Measurements from ENCODE around the gene MIER2.
A peak's percentile ranks its signal among the peaks of the same experiment; 100 is the strongest.
"Not testable (repeated sequence)": the region's sequence is repeated elsewhere in the genome, so short reads cannot be mapped to it uniquely, and the experiment has no call there.

Gene MIER2, protein sequence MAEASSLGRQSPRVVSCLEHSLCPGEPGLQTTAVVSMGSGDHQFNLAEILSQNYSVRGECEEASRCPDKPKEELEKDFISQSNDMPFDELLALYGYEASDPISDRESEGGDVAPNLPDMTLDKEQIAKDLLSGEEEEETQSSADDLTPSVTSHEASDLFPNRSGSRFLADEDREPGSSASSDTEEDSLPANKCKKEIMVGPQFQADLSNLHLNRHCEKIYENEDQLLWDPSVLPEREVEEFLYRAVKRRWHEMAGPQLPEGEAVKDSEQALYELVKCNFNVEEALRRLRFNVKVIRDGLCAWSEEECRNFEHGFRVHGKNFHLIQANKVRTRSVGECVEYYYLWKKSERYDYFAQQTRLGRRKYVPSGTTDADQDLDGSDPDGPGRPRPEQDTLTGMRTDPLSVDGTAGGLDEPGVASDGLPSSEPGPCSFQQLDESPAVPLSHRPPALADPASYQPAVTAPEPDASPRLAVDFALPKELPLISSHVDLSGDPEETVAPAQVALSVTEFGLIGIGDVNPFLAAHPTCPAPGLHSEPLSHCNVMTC

DNA sequence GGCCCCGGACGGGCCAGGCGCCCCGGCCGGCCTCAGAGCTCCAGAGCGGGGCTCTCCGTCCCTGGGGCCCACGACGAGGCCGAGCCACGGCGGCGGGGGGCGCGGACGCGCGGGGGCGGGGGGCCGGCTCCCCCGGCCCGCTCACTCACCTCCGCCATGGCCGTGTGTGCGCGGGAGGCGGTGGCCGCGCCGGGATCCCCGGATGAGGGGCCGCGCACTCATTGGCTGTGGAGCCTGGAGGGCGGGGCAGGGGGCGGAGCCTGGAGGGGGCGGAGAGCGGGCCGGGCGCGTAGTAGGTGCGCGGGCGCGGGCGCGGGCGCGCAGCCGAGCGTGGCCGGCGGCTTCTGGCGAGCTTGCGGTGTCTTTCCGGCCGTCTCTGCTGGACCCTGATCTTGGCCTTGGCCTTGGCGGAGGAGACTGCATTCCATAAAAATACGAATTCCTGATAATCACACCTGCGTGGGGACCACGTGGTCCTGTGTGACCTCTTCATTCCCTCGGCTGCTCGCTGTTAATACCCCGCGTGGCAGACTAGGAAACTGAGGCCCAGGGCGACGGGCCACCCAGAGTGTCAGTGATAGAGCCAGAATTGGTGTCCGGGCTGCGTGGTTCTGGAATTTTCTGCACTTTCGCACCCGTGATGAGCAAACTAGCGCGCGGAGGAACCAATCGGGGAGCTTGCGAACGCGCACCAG, at the start of gene MIER2:
MIER2 (minus strand) TSS at position 172 of the 695 bp plus-strand sequence; CDS start at position 158, 14 bp downstream.
- peak; percentile 67 for DNase-seq (ENCODE audit: low spot score)

GRCh38 chr19:393560-393959, 49.0 kb upstream of the MIER2 start:
- not testable (repeated sequence) for DNase-seq (ENCODE audit: low spot score)

- no peak for DNase-seq (ENCODE audit: low spot score)
These were observed 47.9 kb upstream of the MIER2 start for GRCh38 chr19:392375-392970.

DNA sequence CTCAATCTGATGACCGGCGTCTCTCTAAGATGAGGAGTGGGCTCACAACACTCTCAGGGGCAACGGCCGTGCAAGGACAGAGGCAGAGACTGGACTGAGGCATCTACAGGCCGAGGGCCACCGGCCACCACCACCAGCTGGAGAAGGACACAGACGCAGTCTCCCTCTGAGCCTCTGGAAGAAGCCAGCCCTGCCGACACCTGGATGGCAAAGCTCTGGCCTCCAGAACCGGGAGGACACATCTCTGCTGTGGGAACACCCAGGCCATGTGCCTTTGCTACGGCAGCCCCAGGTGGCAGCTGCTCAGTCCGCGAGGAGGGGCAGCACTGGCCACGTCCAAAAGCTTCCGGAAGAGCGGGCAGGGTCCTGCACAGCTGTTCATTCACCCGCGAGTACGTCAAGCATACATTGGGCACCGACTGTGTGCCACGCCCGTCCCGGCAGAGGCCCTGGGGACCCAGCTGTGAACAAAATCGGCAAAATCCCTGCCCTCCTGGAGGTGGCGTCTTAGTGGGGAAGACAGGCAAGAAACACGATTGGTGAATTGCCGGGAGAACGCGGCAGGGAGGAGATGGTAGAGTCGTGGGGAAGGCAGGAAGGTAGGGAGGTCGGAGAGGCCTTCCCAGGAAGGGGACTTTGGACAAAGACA, 47.3 kb upstream of the MIER2 start:
- DNase-seq (ENCODE audit: low spot score), result no peak

DNA sequence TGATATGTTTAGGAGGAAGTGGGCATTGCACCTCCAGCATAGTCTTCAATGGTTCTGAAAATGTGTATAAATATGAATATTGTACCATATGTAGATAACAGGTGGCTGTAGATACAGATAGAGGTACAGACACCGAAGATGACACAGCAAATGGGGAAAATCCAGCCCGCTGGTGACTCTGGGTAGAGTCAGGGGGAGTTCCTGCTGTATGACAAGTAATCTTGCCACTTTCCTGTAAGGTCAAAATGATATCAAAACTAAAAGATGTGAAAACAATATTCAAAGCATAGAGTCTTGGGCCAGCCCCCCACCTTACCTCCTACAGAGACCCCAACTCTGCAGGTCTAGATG, 46.6 kb upstream of the MIER2 start:
- no peak for DNase-seq (ENCODE audit: low spot score)

DNA sequence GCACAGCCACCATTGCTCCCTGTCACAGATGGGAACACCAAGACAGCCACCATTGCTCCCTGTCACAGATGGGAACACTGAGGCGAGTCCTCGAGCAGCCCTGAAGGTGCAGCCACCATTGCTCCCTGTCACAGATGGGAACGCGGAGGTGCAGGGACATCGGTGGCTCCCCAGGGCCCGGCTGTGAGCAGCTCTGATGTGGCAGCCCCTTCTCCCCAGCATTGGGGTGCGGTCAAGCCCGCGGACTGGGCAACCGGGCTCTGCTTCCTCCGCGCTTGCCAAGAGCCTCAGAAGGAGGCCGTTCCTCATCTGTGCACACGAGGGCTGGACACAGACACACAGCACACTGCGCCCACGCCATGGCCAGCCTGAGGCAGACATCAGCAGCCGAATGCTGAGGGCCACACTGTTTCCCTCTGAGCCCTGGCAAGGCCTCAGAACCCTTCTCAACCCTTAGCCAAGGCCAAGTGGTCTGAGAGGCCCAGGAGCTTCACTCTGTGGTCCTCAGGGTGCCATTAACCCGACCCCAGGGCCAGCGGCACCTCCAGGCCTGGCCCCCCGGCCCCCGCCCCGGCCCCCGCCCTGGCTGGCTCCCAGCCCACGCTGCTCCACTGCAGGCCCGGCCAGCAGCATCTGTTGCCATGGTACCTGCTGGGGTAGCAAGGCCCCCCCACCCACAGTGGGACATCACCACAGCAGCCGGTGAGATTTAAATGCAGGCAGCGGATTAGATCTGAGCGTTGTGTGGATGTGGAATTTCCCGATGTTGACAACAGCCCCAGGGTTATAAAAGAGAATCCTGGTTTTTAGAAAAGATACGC, 46.0 kb upstream of the MIER2 start:
- DNase-seq (ENCODE audit: low spot score), result no peak

DNA sequence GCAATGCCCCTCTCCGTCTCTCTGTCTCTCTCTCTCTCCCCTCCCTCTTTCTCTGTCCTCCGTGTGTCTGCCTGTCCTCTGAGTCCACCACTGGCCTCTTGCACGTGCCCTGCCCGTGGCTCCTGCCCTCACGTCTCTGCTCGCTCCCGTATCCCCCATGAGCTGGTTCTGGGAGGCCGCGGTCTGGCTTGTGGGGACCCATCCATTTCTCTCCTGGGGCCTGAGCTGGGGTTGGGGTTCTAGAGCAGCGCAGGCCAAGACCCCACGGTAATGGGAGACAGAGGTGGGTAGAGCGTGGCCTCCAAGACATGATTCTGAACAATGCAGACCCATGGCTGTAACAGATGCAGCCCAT, 45.3 kb upstream of the MIER2 start:
- DNase-seq (ENCODE audit: low spot score), result no peak

DNA sequence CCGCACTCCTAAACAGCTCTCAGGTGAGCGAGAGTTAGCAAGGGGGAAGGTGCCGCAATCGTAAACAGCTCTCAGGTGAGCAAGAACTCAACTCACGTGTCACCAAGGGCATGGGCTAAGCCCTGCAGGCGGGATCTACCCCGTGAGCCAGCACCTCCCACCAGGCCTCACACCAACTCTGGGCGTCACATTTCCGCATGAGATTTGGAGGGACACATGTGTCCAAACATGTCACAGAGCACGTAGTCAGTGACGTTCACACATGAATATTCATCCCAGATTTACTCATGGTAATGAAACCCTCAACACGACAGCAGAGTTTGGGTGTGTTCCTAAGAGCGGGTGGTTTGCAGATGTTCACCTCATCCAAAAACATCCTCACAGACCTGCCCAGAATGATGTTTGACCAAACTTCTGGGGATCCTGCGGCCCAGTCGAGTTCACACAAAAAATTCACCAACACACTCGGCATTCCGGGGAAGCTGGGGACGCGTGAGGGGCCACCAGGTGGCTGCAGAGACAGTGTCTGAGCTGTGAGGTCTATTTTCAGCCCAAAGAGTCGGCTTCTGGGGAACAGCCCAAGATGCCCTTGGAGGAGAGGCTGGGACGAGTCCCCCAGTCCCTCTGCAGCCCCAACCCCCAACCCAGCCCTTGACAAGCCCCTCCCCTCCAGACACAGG, 44.8 kb upstream of the MIER2 start:
- no peak for DNase-seq (ENCODE audit: low spot score)

DNA sequence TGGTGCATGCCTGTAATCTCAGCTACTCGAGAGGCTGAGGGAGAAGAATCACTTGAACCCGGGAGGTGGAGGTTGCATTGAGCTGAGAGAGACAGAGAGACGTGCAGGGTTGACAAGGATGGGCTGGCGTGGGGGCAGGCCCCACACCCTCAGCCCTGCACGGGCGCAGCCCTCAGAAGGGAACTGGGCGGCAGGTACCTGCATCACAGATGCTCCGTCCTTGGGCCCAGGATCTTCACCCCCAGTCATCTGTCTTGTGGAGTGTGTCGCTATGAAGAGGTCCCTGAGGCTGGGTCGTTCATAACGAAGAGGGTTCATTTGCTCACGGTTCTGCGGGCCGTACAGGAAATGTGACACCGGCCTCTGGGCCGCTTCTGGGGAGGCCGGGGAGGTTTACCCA, 44.1 kb upstream of the MIER2 start:
- DNase-seq (ENCODE audit: low spot score), result no peak

GRCh38 chr19:387777-388176, 43.2 kb upstream of the MIER2 start:
- DNase-seq (ENCODE audit: low spot score), result no peak

DNA sequence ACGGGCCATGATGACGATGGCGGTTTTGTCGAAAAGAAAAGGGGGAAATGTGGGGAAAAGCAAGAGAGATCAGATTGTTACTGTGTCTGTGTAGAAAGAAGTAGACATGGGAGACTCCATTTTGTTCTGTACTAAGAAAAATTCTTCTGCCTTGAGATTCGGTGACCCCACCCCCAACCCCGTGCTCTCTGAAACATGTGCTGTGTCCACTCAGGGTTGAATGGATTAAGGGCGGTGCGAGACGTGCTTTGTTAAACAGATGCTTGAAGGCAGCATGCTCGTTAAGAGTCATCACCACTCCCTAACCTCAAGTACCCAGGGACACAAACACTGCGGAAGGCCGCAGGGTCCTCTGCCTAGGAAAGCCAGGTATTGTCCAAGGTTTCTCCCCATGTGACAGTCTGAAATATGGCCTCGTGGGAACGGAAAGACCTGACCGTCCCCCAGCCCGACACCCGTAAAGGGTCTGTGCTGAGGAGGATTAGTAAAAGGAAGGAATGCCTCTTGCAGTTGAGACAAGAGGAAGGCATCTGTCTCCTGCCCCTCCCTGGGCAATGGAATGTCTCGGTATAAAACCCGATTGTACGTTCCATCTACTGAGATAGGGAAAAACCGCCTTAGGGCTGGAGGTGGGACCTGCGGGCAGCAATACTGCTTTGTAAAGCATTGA, 42.2 kb upstream of the MIER2 start:
- not testable (repeated sequence) for DNase-seq (ENCODE audit: low spot score)

DNA sequence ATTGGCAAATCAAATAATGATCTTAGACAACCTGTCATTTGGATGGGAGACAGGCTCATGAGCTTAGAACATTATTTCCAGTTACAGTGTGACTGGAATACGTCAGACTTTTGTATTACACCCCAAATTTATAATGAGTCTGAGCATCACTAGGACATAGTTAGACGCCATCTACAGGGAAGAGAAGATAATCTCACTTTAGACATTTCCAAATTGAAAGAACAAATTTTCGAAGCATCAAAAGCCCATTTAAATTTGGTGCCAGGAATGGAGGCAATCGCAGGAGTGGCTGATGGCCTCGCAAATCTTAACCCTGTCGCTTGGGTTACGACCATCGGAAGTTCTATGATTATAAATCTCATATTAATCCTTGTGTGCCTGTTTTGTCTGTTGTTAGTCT, 41.6 kb upstream of the MIER2 start:
- DNase-seq (ENCODE audit: low spot score), result not testable (repeated sequence)

DNA sequence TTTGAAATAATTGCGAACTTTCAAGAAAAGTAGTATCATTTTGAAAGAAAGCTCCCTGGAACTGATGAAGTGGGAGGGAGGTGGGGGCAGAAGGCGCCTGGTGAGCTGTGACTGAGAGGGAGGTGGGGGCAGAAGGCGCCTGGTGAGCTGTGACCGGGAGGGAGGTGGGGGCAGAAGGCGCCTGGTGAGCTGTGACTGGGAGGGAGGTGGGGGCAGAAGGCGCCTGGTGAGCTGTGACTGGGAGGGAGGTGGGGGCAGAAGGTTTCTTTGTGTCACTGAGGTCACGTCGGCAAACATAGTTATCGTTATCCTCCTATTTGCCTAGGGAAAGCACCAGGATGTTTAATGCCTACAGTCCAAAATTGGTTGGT, 40.2 kb upstream of the MIER2 start:
- no peak for DNase-seq (ENCODE audit: low spot score)

GRCh38 chr19:383922-384798, 39.6 kb upstream of the MIER2 start:
- DNase-seq (ENCODE audit: low spot score), result peak; percentile 16

DNA sequence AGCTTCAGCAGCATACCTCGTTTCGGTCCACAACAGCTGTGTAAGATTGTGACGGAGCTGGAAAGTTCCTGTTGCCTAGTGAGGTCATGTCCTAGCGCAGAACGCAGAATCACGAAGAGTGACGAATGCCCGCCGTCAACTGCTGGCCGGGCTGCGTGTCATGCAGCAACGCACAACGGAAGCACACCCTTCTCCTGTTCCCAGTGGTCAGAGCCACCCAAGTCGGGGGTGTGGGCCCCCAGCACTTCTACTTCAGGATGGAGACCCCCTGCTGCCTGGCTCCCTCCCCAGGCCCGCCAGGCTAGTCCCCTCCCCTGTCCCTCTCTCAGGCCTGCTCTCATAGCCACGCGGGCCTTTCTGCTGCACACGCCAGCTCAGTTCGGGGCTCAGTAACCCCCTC, 38.4 kb upstream of the MIER2 start:
- no peak for DNase-seq (ENCODE audit: low spot score)

DNA sequence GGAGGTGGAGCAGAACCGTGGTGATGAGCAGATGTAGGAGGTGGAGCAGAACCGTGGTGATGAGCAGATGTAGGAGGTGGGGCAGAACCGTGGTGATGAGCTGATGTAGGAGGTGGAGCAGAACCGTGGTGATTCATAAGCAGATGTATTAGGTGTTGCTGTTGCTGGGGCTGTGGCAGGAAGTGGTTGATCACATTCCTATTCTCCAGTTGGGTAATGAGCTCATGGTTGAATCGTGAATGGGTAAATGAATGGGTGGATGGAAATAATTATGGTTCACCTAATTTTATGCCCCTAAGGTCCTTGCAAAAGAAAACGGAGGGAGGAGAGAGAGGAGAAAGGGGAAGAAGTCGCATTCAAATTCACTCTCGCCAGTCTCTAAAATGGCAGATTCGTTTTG, 38.0 kb upstream of the MIER2 start:
- DNase-seq (ENCODE audit: low spot score), result not testable (repeated sequence)

- not testable (repeated sequence) for DNase-seq (ENCODE audit: low spot score)
These were observed 37.3 kb upstream of the MIER2 start for GRCh38 chr19:381901-382300.

DNA sequence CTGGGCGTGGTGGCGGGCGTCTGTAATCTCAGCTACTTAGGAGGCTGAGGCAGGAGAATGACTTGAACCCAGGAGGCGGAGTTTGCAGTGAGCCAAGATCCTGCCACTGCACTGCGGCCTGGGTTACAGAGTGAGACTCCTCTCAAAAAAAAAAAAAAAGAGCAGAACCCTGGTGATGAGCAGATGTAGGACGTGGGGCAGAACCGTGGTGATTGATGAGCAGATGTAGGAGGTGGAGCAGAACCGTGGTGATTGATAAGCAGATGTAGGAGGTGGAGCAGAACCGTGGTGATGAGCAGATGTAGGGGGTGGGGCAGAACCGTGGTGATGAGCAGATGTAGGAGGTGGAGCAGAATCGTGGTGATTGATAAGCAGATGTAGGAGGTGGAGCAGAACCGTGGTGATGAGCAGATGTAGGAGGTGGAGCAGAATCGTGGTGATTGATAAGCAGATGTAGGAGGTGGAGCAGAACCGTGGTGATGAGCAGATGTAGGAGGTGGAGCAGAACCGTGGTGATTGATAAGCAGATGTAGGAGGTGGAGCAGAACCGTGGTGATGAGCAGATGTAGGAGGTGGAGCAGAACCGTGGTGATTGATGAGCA, 36.1 kb upstream of the MIER2 start:
- DNase-seq (ENCODE audit: low spot score), result not testable (repeated sequence)

DNA sequence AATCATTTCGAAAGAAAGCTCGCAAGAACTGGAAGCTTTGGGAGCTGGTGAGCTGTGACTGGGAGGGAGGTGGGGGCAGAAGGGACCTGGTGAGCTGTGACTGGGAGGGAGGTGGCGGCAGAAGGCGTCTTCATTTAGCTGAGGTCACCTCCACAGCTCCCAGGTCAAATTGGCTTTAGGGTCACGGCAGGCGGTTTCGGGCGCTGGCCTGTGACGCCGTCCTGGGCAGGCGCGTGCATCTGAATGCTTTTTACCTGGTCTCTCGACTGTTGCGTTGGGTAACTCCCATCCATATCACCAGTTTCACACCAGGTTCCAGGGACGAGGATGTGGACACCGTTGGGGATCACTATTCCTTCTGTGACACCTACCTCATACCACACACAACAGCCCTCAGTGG, 35.2 kb upstream of the MIER2 start:
- no peak for DNase-seq (ENCODE audit: low spot score)
